Measurements from ENCODE around the gene PARD3B. TPM values are rescaled to one million over a fixed set of nuclear protein-coding genes. Genes with fewer than 3 reads are reported as not detected.

The PARD3B gene, protein sequence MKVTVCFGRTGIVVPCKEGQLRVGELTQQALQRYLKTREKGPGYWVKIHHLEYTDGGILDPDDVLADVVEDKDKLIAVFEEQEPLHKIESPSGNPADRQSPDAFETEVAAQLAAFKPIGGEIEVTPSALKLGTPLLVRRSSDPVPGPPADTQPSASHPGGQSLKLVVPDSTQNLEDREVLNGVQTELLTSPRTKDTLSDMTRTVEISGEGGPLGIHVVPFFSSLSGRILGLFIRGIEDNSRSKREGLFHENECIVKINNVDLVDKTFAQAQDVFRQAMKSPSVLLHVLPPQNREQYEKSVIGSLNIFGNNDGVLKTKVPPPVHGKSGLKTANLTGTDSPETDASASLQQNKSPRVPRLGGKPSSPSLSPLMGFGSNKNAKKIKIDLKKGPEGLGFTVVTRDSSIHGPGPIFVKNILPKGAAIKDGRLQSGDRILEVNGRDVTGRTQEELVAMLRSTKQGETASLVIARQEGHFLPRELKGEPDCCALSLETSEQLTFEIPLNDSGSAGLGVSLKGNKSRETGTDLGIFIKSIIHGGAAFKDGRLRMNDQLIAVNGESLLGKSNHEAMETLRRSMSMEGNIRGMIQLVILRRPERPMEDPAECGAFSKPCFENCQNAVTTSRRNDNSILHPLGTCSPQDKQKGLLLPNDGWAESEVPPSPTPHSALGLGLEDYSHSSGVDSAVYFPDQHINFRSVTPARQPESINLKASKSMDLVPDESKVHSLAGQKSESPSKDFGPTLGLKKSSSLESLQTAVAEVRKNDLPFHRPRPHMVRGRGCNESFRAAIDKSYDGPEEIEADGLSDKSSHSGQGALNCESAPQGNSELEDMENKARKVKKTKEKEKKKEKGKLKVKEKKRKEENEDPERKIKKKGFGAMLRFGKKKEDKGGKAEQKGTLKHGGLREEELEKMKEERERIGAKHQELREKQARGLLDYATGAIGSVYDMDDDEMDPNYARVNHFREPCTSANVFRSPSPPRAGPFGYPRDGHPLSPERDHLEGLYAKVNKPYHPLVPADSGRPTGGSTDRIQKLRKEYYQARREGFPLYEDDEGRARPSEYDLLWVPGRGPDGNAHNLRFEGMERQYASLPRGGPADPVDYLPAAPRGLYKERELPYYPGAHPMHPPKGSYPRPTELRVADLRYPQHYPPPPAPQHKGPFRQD (N-terminal part only)
- total RNA-seq (2021; ENCODE audit: unreplicated experiment) (3.6 TPM), Bru-seq, nascent RNA (percentile 45 among the genes with signal in this experiment), BruChase-seq, experiment 1, labeled RNA remaining after a 2-hour chase (percentile 40 among the genes with signal in this experiment), BruChase-seq, experiment 2, labeled RNA remaining after a 6-hour chase (percentile 35 among the genes with signal in this experiment)
- 0.63 TPM for polyA plus RNA-seq (2012; ENCODE audit: insufficient read length)
- long read RNA-seq, partial matches to known transcripts, result 1 of 7 reads
- long read RNA-seq, other reads (novel, unspliced or antisense), result 6 of 7 reads

DNA sequence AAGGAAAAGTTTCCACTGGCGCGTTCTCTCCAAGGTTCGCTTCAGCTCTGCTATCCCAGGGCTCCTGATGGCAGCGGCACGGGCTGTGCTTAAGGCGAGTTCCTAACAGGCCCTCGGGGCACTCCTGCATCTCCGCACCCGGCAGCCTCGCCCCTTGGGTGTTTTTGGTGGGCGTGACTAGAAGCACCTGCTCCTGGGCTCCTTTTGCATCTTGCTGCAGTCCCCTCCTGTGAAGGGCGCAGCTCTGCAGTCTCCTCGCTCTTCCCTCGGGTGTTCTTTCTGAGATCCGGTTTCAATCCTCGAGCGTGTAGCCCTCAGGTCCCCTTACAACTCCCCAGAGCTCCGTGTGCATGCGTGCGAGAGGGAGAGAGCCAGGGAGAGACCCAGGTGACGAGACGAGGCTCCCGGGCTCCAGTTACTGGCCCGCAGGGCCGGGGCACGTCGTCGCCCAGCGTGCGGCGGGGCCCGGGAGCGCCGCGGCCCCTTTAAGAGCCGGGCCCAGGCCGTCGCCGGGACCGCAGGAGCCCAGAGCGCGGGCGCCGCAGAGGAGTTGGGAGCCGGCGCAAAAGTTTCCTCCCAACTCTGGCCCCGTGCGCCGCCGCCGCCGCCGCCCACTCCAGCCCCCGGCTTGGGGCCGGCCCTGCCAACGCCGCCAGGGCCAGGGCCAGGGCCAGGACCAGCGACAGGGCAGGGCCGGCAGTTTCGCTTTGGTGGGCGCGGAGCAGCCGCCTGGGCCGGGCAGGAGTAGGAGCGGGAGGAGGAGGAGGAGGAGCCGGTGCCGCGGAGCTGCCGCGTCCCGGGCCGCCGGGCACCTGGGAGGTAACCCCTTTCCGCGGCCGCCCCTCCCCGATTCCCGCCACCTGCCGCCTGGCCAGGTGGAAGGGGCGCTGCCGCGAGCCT lies at the start of gene PARD3B:
PARD3B (plus strand) TSS at position 515 of the 900 bp plus-strand sequence. CDS start 525 bp downstream, outside the sequence.
- TF ChIP-seq, protein P1, sequence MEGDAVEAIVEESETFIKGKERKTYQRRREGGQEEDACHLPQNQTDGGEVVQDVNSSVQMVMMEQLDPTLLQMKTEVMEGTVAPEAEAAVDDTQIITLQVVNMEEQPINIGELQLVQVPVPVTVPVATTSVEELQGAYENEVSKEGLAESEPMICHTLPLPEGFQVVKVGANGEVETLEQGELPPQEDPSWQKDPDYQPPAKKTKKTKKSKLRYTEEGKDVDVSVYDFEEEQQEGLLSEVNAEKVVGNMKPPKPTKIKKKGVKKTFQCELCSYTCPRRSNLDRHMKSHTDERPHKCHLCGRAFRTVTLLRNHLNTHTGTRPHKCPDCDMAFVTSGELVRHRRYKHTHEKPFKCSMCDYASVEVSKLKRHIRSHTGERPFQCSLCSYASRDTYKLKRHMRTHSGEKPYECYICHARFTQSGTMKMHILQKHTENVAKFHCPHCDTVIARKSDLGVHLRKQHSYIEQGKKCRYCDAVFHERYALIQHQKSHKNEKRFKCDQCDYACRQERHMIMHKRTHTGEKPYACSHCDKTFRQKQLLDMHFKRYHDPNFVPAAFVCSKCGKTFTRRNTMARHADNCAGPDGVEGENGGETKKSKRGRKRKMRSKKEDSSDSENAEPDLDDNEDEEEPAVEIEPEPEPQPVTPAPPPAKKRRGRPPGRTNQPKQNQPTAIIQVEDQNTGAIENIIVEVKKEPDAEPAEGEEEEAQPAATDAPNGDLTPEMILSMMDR (IDR thresholded peaks at IDR 0.05), result no peak
- TF ChIP-seq, protein P2, sequence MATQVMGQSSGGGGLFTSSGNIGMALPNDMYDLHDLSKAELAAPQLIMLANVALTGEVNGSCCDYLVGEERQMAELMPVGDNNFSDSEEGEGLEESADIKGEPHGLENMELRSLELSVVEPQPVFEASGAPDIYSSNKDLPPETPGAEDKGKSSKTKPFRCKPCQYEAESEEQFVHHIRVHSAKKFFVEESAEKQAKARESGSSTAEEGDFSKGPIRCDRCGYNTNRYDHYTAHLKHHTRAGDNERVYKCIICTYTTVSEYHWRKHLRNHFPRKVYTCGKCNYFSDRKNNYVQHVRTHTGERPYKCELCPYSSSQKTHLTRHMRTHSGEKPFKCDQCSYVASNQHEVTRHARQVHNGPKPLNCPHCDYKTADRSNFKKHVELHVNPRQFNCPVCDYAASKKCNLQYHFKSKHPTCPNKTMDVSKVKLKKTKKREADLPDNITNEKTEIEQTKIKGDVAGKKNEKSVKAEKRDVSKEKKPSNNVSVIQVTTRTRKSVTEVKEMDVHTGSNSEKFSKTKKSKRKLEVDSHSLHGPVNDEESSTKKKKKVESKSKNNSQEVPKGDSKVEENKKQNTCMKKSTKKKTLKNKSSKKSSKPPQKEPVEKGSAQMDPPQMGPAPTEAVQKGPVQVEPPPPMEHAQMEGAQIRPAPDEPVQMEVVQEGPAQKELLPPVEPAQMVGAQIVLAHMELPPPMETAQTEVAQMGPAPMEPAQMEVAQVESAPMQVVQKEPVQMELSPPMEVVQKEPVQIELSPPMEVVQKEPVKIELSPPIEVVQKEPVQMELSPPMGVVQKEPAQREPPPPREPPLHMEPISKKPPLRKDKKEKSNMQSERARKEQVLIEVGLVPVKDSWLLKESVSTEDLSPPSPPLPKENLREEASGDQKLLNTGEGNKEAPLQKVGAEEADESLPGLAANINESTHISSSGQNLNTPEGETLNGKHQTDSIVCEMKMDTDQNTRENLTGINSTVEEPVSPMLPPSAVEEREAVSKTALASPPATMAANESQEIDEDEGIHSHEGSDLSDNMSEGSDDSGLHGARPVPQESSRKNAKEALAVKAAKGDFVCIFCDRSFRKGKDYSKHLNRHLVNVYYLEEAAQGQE (IDR thresholded peaks at IDR 0.05; ENCODE audit: insufficient read depth in 1 of 2, low read depth in 2 of 2, low read length in 1 of 2), result no peak
- TF ChIP-seq SIN3A (IDR thresholded peaks at IDR 0.05; ENCODE audit: borderline replicate concordance, insufficient read depth, low read depth, low read length), result no peak
- TF ChIP-seq POLR2AphosphoS5 (IDR thresholded peaks at IDR 0.05; ENCODE audit: low read depth, low read length), result no peak
- no peak for TF ChIP-seq TCF7L2 (IDR thresholded peaks at IDR 0.05; ENCODE audit: low read depth, low read length)
- CTCF ChIA-PET, result no interaction called here
- BruUV-seq (replicated peaks), result no TSS peak
- POLR2A ChIA-PET, result no interaction called here
- Histone ChIP-seq H3K9me3 (ENCODE audit: control insufficient read depth, insufficient read depth, low read depth, low read length) (no peaks in the 10 kb centered on the region), H3K4me1 (ENCODE audit: control insufficient read depth, insufficient read depth, low read length) (0 out of 2 replicates have a peak, but pooled peaks cover 4% of the 10 kb centered on the region), H3K4me3 (ENCODE audit: low read depth in 2 of 2, low read length in 2 of 2) (peak within 1 kb of the TSS; percentile 56 to 65), H3K27me3 (ENCODE audit: control insufficient read depth, insufficient read depth, low read length) (peaks cover 13% of the 10 kb centered on the region; the same call in 1 of the 2 replicates), H3K36me3 (ENCODE audit: control insufficient read depth, insufficient read depth, low read length) (no peaks in the 10 kb centered on the region), H3K27ac (ENCODE audit: low read length) (no peak within 1 kb of the TSS)
- ATAC-seq (peak; percentile 96), DNase-seq (ENCODE audit: low read depth, low spot score) (no peak)
- intact Hi-C loops (cut with micrococcal nuclease; ENCODE audit: unreplicated experiment) (no loop called here), in situ Hi-C loops (cut with HindIII; ENCODE audit: low pct_unique_long_range_greater_than_20kb, low sequenced_read_pairs) (no loop called here)

All from Panc1 (cell line).